Peyer's patch (tissue), 4 donors: ENCODE results near the gene ITCH. TPM values are rescaled to one million over a fixed set of nuclear protein-coding genes. Genes with fewer than 3 reads are reported as not detected.

Experiments used
- DNase-seq, 3 donors: peaks; one replicate each; pipeline ENCODE4 v3.0.0-alpha.2; 2017 to 2019
- H3K27ac ChIP-seq, 4 donors: fragments of 200-600 bp; sonication (generic); one replicate each; pipeline ENCODE4 v1.5.1; 2016 to 2019
- H3K27me3 ChIP-seq, 2 donors: fragments of 200-600 bp; sonication (generic); one replicate each; pipeline ENCODE4 v1.5.1; 2019
- H3K36me3 ChIP-seq, 3 donors: fragments of 200-600 bp; sonication (generic); one replicate each; pipeline ENCODE4 v1.5.1; 2016 to 2019
- H3K4me1 ChIP-seq, 4 donors: fragments of 200-600 bp; sonication (generic); one replicate each; pipeline ENCODE4 v1.5.1; 2016 to 2019
- H3K4me3 ChIP-seq, 4 donors: fragments of 200-600 bp; sonication (generic); 1 replicate in 3 of 4; 2 replicates in 1 of 4; pipeline ENCODE4 v1.5.1; 2016 to 2019; ENCODE audit warnings: mild to moderate bottlenecking in 1 of 4
- H3K9me3 ChIP-seq, 4 donors: fragments of 200-600 bp; sonication (generic); one replicate each; pipeline ENCODE4 v1.5.1; 2016 to 2019; ENCODE audit warnings: mild to moderate bottlenecking in 1 of 4
- POLR2A ChIP-seq, 2 donors: fragments of 450-650 bp; IDR thresholded peaks; one replicate each; pipeline ENCODE4 v1.5.1; 2017; ENCODE audit warnings: antibody characterized with exemption in 2 of 2, mild to moderate bottlenecking in 2 of 2, moderate library complexity in 2 of 2
- total RNA-seq, 4 donors: library from RNA; depleted of rRNA; stranded (reverse); fragments of >200 nt; gene quantifications; one replicate each; pipeline ENCODE4 v1.1.0, GENCODE V29; 2016
- TF ChIP-seq, protein P1 (sequence below), 6 experiments: fragments of 450-650 bp in 4 of 6; fragments of 200-600 bp in 2 of 6; sonication (generic) in 1 of 6; IDR thresholded peaks; one replicate each; pipeline ENCODE4 v1.5.1; 2017 to 2019; ENCODE audit warnings: antibody characterized with exemption in 6 of 6, mild to moderate bottlenecking in 3 of 6, moderate library complexity in 1 of 6

ITCH gene
- total RNA-seq, 4 donors from 2014 or later, result 43.6 to 69.3 (median 59.8) TPM

DNA sequence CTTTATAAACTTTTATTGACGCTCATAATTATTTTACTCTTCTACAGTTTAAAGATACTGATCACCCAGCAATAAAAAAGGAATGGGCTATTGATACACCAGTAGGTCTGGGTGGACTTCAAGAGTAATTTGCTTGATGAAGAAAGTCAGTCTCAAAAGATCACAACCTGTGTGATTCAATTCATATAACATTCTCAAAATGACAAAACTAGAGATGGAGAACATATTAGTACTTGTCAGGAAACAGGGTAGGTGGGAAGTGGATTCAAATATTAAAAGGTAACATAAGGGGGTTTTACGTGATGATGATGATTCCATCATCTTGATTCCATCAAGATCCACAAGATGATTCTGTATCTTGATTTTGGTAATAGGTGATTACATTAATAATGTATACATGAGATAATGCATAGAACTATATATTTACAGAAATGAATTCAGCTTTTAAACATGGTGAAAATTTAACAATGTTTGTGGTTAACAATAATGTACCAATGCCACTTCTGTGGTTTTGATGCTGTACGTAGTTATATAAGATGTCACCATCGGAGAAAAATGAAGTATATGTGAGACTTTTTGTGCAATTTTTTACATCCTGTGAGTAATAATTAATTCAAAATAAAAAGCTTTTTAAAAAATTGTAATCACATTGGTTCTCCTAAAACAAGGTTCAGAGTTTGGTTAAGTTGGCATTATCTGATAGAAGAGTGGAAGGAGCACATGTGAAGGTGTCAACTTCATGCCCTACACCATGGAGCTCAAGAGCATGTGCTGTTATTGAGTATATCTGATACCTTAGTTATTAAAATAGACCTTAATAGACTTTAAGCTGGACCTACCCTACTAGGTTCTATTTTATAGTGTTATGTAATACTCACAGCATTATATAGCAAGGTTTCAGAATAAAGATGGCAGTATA, 86.9 kb downstream of the ITCH start:
- no peaks in the 10 kb centered on the region for H3K4me1 ChIP-seq
- no peak for TF ChIP-seq POLR2A (IDR thresholded peaks at IDR 0.05)
- TF ChIP-seq, protein P1, sequence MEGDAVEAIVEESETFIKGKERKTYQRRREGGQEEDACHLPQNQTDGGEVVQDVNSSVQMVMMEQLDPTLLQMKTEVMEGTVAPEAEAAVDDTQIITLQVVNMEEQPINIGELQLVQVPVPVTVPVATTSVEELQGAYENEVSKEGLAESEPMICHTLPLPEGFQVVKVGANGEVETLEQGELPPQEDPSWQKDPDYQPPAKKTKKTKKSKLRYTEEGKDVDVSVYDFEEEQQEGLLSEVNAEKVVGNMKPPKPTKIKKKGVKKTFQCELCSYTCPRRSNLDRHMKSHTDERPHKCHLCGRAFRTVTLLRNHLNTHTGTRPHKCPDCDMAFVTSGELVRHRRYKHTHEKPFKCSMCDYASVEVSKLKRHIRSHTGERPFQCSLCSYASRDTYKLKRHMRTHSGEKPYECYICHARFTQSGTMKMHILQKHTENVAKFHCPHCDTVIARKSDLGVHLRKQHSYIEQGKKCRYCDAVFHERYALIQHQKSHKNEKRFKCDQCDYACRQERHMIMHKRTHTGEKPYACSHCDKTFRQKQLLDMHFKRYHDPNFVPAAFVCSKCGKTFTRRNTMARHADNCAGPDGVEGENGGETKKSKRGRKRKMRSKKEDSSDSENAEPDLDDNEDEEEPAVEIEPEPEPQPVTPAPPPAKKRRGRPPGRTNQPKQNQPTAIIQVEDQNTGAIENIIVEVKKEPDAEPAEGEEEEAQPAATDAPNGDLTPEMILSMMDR (IDR thresholded peaks at IDR 0.05), result no peak
- H3K36me3 ChIP-seq, result peaks cover 0 to 74% (median 0%) of the 10 kb centered on the region in 3 donors
- no peak for DNase-seq
- H3K27me3 ChIP-seq, result no peaks in the 10 kb centered on the region
- no peak overlapping the region for H3K4me3 ChIP-seq
- H3K27ac ChIP-seq, result no peak overlapping the region
- H3K9me3 ChIP-seq, result no peaks in the 10 kb centered on the region

DNA sequence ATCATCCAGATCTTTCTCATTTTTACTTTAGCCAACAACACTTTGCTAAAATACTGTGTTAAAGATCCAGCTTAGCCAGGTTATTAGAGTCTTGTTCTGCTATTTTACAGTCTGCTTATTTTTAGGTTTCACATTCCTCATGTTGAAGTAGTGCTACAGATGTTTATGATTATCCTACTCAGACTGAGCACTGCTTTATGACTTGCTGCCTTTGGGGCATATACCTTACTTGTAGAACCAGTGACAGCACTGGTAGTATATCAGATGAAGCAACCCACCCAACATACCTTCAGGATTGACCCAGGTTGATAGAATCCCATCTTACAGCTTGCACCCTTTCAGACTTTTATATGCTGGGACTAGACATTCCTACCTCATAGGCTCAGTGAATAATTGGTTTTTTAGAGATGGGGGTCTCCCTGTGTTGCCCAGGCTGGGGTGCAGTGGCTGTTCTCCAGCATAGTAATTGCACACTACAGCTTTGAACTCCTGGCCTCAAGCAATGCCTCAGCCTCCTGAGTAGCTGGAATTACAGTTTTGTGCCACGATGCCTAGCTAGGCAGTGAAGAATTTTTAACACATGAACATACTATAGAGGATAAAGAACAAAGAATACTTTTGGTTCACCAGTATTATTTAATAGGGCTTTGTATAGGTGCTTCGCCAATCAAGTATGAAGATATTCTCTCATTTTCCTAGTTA, 89.4 kb downstream of the ITCH start:
- Histone ChIP-seq H3K27me3 (no peaks in the 10 kb centered on the region), H3K4me3 (no peak overlapping the region), H3K27ac (no peak overlapping the region), H3K9me3 (no peaks in the 10 kb centered on the region), H3K4me1 (no peaks in the 10 kb centered on the region), H3K36me3 (peaks cover 0 to 65% (median 0%) of the 10 kb centered on the region in 3 donors)
- DNase-seq, result no peak
- TF ChIP-seq, protein P1 (IDR thresholded peaks at IDR 0.05), result no peak
- no peak for TF ChIP-seq POLR2A (IDR thresholded peaks at IDR 0.05)

DNA sequence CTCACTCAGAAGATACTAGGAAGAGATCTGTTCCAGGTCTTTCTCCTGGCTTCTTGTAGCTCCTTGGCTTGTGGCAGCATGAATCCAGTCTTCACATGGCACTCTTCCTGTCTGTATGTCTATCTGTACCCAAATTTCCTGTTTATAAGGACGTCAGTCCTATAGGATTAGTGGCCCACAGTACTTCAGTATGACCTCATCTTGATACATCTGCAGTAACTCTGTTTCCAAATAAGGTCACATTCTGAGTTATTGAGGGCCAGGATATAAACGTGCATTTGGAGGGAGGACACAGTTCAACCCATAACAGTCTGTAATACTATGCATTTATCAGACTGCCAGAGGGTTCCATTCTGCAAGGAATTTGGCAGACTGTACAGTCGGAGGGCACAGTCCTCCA, 95.6 kb downstream of the ITCH start:
- Histone ChIP-seq H3K4me1 (no peaks in the 10 kb centered on the region), H3K9me3 (no peaks in the 10 kb centered on the region), H3K27me3 (no peaks in the 10 kb centered on the region), H3K4me3 (no peak overlapping the region), H3K27ac (no peak overlapping the region), H3K36me3 (peaks cover 0 to 68% (median 0%) of the 10 kb centered on the region in 3 donors)
- TF ChIP-seq POLR2A (IDR thresholded peaks at IDR 0.05), result no peak
- TF ChIP-seq, protein P1 (IDR thresholded peaks at IDR 0.05), result no peak
- no peak for DNase-seq

DNA sequence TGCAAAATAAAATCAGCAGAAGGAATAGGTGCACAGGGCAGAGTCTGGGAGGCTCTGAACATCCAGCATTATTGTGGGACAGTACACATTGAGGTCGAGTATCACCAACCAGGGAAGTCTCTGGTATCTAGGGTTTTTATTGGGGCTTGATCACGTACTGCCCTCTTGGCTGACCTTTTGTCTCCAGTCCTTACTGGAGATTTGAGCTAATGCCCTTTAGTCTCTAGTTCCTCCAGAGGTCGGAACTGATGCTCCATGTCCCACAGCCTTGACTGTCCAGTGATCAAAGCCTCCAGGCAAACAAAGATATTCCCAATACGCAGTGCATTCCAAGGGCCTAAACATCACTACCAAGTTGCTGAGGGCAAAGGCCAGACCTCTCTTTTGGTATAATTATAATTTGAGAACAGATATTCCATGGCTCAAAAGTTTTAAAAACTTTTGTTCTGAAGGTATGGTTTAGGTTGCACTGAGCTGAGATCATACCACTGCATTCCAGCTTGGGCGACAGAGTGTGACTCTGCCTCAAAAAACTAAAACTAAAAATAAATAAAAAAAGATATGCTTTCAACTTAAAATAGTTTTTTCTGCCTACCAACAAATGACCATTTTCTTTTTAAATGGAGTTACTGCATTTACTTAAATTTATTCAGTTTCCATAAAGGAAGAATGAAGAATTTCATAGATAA, 96.3 kb downstream of the ITCH start:
- Histone ChIP-seq H3K36me3 (peaks cover 0 to 71% (median 0%) of the 10 kb centered on the region in 3 donors), H3K27ac (no peak overlapping the region)
- no peak for TF ChIP-seq POLR2A (IDR thresholded peaks at IDR 0.05)
- TF ChIP-seq, protein P1 (IDR thresholded peaks at IDR 0.05), result no peak

DNA sequence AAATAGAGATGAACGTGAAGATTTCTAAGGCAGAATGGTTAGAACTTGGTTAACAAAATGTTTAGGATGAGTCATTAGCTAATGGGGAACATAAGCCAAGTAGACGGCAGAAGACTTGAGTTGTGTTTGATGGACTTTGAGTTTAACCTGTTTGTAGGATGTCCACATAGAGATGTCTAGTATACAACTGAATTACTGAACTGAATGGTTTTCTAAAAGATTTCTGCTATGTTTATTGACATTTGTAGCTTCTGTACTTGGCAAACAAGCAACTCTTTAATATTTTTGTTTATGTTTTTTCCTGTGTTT, 98.7 kb downstream of the ITCH start:
- Histone ChIP-seq H3K9me3 (no peaks in the 10 kb centered on the region), H3K4me3 (no peak overlapping the region), H3K4me1 (no peaks in the 10 kb centered on the region), H3K27ac (no peak overlapping the region), H3K36me3 (peaks cover 0 to 74% (median 0%) of the 10 kb centered on the region in 3 donors), H3K27me3 (no peaks in the 10 kb centered on the region)
- no peak for TF ChIP-seq POLR2A (IDR thresholded peaks at IDR 0.05)
- TF ChIP-seq, protein P1 (IDR thresholded peaks at IDR 0.05), result no peak
- no peak for DNase-seq

More for the DNA sequence above, 96.3 kb downstream of the ITCH start:
- Histone ChIP-seq H3K4me3 (no peak overlapping the region), H3K27me3 (no peaks in the 10 kb centered on the region), H3K4me1 (no peaks in the 10 kb centered on the region), H3K9me3 (no peaks in the 10 kb centered on the region)
- DNase-seq, result no peak
